ENCODE data around the gene MICAL3.
"Not testable (repeated sequence)": the region's sequence is repeated elsewhere in the genome, so short reads cannot be mapped to it uniquely, and the experiment has no call there.

MICAL3 gene

GRCh38 chr22:18028817-18029527, 4.6 kb upstream of the MICAL3 start:
- no peak for DNase-seq

GRCh38 chr22:18025898-18026297, 1.5 kb upstream of the MICAL3 start:
- not testable (repeated sequence) for DNase-seq

GRCh38 chr22:18024956-18025720, 777 bp upstream of the MICAL3 start:
- DNase-seq: no peak

GRCh38 chr22:18023509-18024275, 669 bp downstream of the MICAL3 start:
- peak; percentile 48 for DNase-seq

- no peak for DNase-seq
These were observed 1.5 kb downstream of the MICAL3 start for GRCh38 chr22:18022876-18023275.

- DNase-seq: no peak
These were observed 2.9 kb downstream of the MICAL3 start for GRCh38 chr22:18021431-18021830.

- DNase-seq: not testable (repeated sequence)
These were observed 3.6 kb downstream of the MICAL3 start for GRCh38 chr22:18020743-18021142.

GRCh38 chr22:18013947-18014346, 10.4 kb downstream of the MICAL3 start:
- DNase-seq: no peak

- no peak for DNase-seq
These were observed 10.9 kb downstream of the MICAL3 start for GRCh38 chr22:18013436-18013835.

GRCh38 chr22:18012531-18012930, 11.8 kb downstream of the MICAL3 start:
- no peak for DNase-seq

GRCh38 chr22:18010266-18010665, 14.1 kb downstream of the MICAL3 start:
- no peak for DNase-seq

GRCh38 chr22:18008136-18008535, 16.2 kb downstream of the MICAL3 start:
- no peak for DNase-seq

GRCh38 chr22:18005201-18005926, 19.0 kb downstream of the MICAL3 start:
- no peak for DNase-seq

- DNase-seq: not testable (repeated sequence)
These were observed 22.5 kb downstream of the MICAL3 start for GRCh38 chr22:18001894-18002315.

- DNase-seq: peak; percentile 88
These were observed 23.1 kb downstream of the MICAL3 start for GRCh38 chr22:18001040-18001893.

- no peak for DNase-seq
These were observed 23.8 kb downstream of the MICAL3 start for GRCh38 chr22:18000441-18001039.

- no peak for DNase-seq
These were observed 24.5 kb downstream of the MICAL3 start for GRCh38 chr22:17999851-18000250.

GRCh38 chr22:17998913-17999312, 25.4 kb downstream of the MICAL3 start:
- no peak for DNase-seq

GRCh38 chr22:17997456-17997855, 26.9 kb downstream of the MICAL3 start:
- DNase-seq: no peak

GRCh38 chr22:17995256-17995655, 29.1 kb downstream of the MICAL3 start:
- DNase-seq: not testable (repeated sequence)

- DNase-seq: no peak
These were observed 29.8 kb downstream of the MICAL3 start for GRCh38 chr22:17994424-17995108.
